GM18909 (cell line): ENCODE measurements around the gene DCC.

Source experiments
- ATAC-seq: cut with Tn5 transposase; IDR thresholded peaks from one replicate; pipeline ENCODE4 v1.9.1; 2021; ENCODE audit warnings: mild to moderate bottlenecking; ENCODE audit not compliant: unreplicated experiment, poor library complexity

DCC gene

DNA sequence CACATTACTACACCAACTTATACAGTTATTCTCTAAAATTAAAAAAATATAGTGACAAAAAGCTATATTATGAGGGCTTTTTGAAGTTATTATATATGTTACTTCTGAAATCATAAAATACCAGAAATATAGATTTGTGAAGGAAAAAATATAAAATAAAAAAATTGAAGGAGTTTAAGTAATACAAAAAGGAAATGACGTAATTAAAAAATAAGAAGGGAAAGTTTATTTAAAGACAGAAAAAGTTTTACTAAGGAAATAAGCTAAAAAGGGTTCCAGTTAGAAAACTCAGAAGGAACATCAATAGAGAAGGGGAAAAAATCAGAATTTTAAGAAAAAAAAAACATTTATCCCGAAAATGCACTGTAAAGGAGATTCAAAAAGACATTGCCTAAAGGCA is 1187.4 kb downstream of the DCC start:
- ATAC-seq: no peak

DNA sequence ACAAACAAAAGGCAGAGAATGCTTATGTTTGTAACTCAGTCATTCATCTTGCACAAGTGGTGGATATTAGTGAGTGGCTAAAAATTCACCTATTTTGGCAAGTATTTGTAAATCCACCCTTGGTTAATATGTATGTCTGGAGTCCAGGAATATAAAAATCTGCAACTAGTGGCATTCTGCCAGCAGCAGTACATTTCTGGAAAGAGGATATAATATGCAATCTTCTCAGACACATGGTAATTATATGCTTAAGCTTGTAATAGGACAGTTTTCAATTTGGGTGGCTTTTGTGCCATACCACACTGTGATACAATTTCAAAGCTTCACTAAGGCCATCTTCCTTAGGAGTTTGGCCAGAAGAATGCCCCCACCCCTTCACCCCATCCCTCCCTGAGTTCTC is 1191.2 kb downstream of the DCC start:
- ATAC-seq: no peak

DNA sequence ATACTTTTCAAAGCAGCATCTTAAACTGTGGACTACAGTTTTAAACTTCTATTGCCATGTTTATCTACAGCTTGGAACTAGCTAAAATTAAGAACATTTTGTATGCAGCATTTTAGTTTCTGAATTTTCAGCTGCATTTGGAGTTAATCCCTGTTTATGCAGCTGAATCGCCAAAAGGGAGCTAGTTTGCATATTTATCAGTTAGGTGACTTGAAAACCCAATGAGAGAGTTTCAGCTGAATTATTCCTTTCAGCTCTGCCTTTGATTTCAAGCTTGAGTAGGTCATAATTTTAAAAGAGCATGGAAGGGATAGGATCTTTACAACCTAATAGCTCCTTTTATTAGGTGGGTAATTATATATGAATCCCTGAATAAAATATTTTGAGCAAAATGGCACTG is 1191.9 kb downstream of the DCC start:
- ATAC-seq: no peak

DNA sequence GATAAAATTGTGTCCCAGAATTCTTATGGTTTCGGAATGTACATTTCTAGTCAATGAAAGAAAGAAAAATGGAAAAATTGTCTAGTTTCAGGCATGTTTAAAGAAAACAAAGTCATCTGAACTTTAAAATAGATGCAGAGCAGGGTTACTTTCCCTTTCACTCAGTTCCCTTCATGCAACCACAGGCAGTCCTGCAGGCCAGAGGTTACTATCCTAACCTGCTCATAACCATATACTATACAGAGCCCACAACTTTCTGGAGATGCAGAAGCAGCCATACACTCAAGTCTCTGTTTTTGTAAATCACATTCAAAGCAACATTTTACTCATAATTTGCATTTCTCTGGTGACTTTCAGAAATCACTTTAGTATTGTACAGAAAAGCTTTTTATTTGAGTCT is 1194.2 kb downstream of the DCC start:
- no peak for ATAC-seq

DNA sequence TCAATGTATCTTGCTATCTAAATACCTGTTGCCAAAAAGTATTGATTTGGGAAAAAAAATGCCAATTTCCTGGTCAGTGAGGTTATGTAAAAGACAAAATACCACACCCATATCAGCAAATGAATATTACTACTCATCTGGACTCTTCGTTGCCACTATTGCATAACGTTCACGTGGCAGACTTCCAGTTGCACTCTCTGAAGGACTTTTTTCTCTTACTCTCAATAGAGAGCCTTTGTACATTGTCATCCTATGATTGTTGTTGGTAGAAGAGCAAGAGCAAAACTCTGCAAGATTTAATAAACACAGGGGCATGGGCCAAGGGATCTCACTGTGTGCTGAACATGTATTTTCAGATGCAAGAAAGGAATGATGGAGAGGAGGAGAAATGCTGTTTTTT is 1194.7 kb downstream of the DCC start:
- ATAC-seq: no peak

DNA sequence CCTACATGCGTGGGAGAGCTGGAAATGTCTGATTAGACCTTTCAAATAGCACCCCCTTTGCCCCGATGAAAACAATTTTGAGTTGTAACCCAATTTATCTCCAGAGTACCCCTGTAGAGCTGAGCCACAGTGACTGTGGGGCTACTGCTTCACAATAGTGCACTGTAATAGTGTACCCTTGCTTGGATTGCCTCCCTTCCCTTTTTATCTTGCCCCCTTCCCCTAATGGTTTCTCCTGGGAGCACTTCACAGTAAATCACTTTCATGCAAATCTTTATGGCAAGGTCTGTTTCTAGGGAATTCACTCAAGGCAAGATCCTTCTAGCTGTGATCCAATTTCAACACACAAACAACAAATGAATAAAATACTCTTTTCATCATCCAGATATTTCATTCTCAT is 1196.9 kb downstream of the DCC start:
- no peak for ATAC-seq

DNA sequence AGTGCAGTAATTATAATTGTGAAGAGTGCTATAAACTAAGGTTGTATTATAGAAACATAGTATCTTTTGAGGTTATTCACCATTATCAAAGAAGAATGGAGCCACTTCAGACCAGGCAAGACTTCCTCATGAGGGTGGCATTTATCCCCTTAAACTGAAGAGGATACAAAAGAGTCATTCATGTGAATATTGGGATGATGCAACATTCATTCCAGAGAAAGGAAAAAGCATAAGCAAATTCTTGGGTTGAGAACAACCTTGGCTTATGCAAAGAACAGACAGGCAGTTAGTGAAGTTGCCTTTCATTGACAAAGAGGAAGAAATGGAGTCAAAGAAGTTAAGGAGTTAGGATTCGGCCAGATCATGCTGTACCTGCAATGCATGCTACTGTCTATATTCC is 1201.9 kb downstream of the DCC start:
- no peak for ATAC-seq

DNA sequence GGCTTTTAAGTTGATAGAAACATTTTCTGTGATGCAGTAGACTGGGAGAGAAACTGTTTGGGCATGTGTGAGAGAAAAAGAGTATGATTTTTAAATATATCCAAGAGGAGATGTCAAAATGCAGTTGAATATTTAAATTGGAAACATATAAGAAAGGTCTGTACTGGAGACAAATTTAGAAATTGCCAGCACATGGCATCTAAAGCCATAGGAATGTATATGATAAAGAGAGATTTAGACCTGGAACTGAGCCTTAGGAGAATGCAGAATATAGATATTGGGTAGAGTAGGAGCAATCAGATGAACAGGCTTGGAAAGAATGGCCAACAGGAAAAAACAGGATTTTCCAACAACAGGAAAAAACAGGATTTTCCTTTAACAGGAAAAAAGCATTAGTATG is 1203.7 kb downstream of the DCC start:
- ATAC-seq: no peak

DNA sequence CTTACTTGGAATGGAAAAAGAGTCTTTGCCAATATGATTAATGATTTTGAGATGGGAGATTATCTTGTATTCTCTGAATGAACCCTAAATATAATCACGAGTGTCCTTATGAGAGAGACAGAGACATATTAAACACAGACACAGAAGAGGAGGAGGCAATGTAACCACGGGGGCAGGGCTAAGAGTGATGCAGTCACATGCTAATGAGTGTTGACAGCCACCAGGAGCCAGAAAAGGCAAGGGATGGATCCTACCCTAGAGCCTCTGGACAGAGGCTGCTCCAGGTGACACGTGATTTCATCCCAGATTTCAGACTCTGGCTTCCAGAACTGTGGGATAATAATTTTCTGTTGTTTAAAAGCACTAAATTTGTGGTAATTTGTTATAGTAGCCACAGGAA is 1204.9 kb downstream of the DCC start:
- ATAC-seq: no peak

DNA sequence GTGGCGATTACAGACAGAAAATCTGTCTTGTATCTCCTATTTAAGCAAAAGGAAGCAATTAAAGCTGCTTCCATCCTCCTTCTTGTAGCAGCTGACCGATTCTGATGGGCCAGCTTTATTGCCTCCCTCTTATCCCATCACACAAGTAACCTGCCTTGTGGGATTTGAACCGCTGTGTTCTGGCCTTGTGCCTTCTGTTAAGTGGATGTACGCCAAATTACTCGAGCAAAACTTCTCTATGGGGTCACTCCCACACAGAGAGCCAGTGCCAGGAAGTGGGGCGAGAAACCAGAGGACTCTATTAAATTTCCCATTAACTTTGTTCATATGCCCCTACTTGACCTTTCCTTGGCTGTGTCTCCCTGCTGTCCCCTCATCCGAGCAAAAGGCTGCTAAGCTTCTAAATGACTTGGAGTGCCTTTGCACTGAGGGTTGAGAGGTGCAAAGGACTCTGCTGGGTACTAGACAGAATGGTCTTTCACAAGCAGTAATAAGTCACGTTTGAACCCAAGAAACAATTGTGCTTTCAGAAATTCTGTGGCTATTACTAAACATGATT is 1212.0 kb downstream of the DCC start:
- no peak for ATAC-seq

DNA sequence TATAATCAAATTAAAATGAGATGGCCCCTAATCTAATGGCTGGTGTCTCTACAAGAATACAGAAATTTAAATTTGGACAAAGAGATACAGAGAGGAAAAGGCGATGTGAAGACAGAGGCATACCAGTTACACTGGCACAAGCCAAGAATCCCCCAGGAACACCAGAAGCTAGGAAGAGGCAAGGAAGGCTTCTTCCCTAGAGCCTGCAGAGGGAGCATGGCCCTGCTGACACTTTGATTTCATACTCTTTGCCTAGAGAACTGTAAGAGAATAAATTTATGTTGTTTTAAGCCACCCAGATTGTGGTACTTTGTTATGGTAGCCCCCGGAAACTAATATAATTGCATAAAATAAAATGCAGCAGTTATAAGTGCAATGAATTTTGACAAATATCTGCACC is 1213.0 kb downstream of the DCC start:
- ATAC-seq: no peak

DNA sequence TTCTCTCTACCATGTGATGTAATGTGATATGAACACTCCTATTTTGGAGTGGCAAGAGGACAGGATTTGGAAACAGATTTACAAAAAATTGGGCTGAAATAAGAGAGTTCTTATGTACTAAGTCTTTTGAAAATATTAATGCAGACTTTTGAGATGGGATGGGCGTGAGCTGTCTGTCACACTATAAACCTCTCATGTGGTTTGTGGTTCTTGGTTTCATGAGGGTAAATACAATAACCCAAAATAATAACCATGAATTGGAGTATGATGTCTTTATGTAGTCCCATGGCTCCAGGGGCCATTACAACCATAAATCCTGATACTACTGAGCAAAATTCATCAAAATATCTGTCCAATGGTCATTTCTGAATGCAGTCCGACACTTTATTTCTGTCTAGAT is 1216.5 kb downstream of the DCC start:
- no peak for ATAC-seq

DNA sequence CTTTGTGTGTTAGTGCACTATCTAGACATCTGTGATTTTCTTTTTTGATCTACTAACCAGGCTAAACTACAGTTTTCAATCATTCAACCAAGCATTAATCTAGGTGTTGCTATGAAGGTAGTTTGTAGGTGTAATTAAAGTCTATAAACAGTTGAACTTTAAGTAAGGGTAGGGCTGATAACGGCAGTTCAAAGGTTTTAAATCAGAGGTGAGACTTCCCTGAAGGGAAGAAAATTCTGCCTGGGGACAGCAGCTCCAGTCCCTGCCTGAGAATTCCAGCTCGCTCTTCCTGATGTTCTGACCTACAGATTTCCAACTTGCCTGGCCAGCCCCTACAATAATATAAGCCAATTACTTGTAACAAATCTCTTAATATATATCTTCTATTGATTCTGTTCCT is 1220.5 kb downstream of the DCC start:
- ATAC-seq: no peak

DNA sequence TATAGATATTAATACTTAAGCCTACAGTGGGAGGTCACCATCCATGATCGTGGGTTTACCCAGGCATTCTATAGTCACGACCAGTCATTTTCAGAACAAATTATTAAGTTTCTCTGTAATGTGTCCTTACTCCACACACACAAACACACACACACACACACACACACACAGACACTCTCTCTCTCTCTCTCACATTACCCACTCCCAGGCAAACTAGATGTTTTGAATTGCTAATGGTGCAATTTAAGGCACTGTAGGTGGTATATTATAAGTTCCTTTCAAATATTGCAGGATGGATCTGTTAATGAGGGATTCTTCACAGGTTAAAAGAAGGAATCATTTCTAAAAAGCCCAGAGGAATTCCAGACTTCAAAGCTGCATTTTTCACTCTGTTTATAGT is 1226.6 kb downstream of the DCC start:
- ATAC-seq: no peak

DNA sequence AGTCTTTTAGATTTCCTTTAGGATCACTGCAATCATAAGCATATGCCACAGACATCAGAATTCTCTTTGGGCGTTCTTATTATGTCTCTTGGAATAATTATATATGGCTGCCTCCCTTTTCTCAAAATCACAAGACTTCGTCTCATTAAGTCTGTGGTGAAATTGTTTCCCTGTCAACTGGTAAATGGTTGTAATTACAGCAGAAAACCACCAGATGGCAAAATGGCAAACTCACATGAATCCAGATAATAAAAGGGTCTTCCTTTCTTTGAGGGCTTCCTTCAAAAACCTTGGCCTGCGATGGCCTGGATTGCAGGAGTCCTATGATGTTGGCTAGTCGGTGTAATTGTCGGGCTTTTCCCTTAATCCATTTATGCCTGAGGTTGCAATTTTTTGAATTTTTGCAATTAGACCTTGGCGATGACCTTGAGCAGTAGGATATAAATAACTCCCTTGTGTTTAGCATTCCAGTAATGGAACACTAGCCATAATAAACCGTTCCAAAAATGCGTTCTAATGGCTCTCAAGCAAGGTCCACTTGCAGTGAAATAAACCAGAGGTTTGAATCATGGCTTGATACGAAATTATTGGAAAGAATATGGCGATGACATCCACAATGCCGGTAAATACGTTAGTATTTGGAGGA is 1228.1 kb downstream of the DCC start:
- peak; percentile 68 for ATAC-seq
